Lower leg skin (tissue), 4 donors: ENCODE data around the gene MEGF6. TPM values are rescaled to one million over a fixed set of nuclear protein-coding genes. Genes with fewer than 3 reads are reported as not detected.

Source experiments
- DNase-seq, 2 donors: peaks; one replicate each; pipeline ENCODE4 v3.0.0-alpha.2; 2019; ENCODE audit warnings: low spot score in 2 of 2
- H3K4me3 ChIP-seq: fragments of 200-600 bp; sonication (generic); 2 replicates; pipeline ENCODE4 v1.5.1; 2017; ENCODE audit warnings: mild to moderate bottlenecking, low read depth; ENCODE audit not compliant: poor library complexity, severe bottlenecking
- CTCF ChIP-seq, 3 donors: fragments of 450-650 bp; IDR thresholded peaks; one replicate each; pipeline ENCODE4 v1.5.1; 2016; ENCODE audit warnings: antibody characterized with exemption in 3 of 3, mild to moderate bottlenecking in 3 of 3, moderate library complexity in 2 of 3
- POLR2A ChIP-seq, 2 donors: fragments of 450-650 bp; IDR thresholded peaks; one replicate each; pipeline ENCODE4 v1.6.1; 2016 to 2017; ENCODE audit warnings: antibody characterized with exemption in 2 of 2, mild to moderate bottlenecking in 1 of 2, moderate library complexity in 1 of 2
- WGBS, 2 donors: methylation state at CpG; one replicate each; pipeline ENCODE4 v1.1.5; 2018; 5-methylcytosine and 5-hydroxymethylcytosine counted together
- intact Hi-C: fragments of 100-400 bp; cut with DNase I; formaldehyde crosslinking; loops from one replicate; pipeline ENCODE4 v1.15.0; 2023; ENCODE audit warnings: low total_unique reads
- total RNA-seq, 4 donors: library from RNA; depleted of rRNA; stranded (reverse); fragments of >200 nt; gene quantifications; one replicate each; pipeline ENCODE4 v1.1.0, GENCODE V29; 2016

Gene MEGF6
- total RNA-seq, 4 donors from 2014 or later = 81.1 to 147 (median 86.1) TPM

DNA sequence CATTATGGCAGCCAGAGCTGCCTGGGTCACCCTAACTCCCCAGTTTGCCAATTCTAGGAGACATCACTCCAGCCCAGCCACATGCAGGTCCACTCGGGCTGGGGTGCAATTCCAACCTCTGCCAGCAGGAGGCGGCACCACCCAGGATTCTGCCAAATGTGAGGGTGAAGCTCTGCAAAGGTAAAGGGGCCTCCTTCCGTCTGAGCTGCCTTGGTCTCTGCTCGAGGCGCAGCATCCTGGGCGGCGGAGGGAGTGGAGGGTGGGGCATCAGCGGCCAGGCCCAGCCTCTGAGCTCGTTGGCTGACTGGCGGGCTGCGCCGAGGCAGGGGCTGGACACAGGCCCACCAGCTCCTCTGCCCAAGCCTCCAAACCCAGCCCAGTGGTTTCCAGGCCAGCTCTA lies 93.1 kb downstream of the MEGF6 start:
- DNase-seq = no peak
- TF ChIP-seq POLR2A (IDR thresholded peaks at IDR 0.05) = no peak
- TF ChIP-seq CTCF (IDR thresholded peaks at IDR 0.05) = peak in 1 of 3 donors; percentile 25
- H3K4me3 ChIP-seq = no peak overlapping the region
- WGBS, 2 donors = 63 to 77% methylated on average over 4 to 11 of the region's 12 CpGs
- intact Hi-C loops = no loop called here

- H3K4me3 ChIP-seq = no peak overlapping the region
- TF ChIP-seq POLR2A (IDR thresholded peaks at IDR 0.05) (no peak), CTCF (IDR thresholded peaks at IDR 0.05) (no peak)
- 68 to 77% methylated on average over 19 to 23 of the region's 27 CpGs for WGBS, 2 donors
- no peak for DNase-seq
- intact Hi-C loops = no loop called here
These were observed 94.2 kb downstream of the MEGF6 start for GRCh38 chr1:3516911-3517675.

GRCh38 chr1:3516481-3516869 lies 94.8 kb downstream of the MEGF6 start:
- WGBS, 2 donors = 73% methylated on average over 6 of the region's 15 CpGs; no CpG with 5 or more reads in 1 of the 2 donors
- no peak for DNase-seq
- intact Hi-C loops = no loop called here

GRCh38 chr1:3515774-3516480 lies 95.4 kb downstream of the MEGF6 start:
- 59 to 91% methylated on average over 7 to 19 of the region's 19 CpGs for WGBS, 2 donors

More at GRCh38 chr1:3516481-3516869, 94.8 kb downstream of the MEGF6 start:
- TF ChIP-seq CTCF (IDR thresholded peaks at IDR 0.05) (no peak), POLR2A (IDR thresholded peaks at IDR 0.05) (no peak)
- no peak overlapping the region for H3K4me3 ChIP-seq

GRCh38 chr1:3515272-3515671 lies 96.0 kb downstream of the MEGF6 start:
- no peak for DNase-seq
- 75 to 88% methylated on average over 7 to 12 of the region's 12 CpGs for WGBS, 2 donors
- no peak for TF ChIP-seq CTCF (IDR thresholded peaks at IDR 0.05)
- intact Hi-C loops = no loop called here
- H3K4me3 ChIP-seq = no peak overlapping the region

More at GRCh38 chr1:3515774-3516480, 95.4 kb downstream of the MEGF6 start:
- no peak for DNase-seq
- TF ChIP-seq POLR2A (IDR thresholded peaks at IDR 0.05) (no peak), CTCF (IDR thresholded peaks at IDR 0.05) (no peak)
- intact Hi-C loops = no loop called here
- H3K4me3 ChIP-seq = no peak overlapping the region
